ENCODE measurements around the gene PNMA8B.
"Not testable (repeated sequence)": the region's sequence is repeated elsewhere in the genome, so short reads cannot be mapped to it uniquely, and the experiment has no call there.

The PNMA8B gene

DNA sequence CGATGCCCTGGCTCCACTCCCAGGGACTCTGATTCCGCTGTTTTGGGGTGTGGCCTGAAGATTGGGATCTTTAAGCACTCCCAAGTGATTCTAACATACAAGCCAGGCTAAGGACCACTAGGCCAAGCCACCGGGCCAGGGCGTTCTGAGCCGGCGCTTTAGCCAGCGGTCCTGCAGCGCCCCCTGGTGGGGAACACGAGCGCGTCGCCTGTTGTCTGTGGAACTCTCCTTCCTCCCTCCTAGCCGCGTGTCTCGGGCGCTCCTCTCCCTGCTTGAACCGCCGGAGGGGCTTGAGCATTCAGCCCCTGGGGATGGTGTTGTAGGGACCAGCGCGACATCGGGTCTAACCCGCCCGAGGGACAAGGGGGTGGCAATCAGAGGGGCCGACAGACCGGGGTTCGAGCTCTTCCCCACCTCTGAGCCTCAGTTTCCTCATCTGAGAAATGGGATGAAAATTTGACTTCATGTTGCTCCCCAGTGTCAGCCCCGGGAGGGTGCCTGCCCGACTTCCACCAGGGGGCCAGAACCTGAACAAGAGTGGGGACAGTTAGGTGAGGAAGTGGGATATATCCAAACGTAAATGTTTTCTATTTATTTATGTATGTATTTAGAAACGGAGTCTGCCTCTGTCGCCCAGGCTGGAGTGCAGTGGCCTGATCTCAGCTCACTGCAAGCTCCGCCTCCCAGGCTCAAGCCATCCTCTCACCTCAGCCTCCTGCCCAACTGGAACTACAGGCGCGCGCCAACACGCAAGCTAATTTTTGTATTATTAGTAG lies 18.0 kb upstream of the PNMA8B start:
- peak; percentile 58 to 79 for DNase-seq (ENCODE audit: low read depth in 2 of 2)

DNA sequence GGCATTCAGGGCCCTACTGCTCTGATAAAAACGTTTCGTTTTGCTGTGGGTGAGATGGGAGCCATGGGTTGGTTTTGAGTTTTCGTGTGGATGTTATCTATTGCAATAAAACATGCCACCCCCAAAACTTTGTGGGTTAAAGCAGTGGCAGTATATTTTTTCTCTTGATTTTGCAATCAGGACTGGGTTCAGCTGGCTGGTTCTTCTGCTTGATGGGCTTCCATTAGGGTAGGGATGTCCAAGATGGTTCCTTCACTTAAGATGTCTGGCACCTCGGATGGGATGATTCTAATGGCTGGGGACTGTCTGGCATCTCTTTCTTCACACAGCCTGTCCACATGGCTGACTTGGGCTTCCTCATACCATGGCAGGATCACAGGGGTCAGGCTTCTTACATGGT lies 15.6 kb upstream of the PNMA8B start:
- DNase-seq (ENCODE audit: low read depth in 2 of 2): no peak

DNA sequence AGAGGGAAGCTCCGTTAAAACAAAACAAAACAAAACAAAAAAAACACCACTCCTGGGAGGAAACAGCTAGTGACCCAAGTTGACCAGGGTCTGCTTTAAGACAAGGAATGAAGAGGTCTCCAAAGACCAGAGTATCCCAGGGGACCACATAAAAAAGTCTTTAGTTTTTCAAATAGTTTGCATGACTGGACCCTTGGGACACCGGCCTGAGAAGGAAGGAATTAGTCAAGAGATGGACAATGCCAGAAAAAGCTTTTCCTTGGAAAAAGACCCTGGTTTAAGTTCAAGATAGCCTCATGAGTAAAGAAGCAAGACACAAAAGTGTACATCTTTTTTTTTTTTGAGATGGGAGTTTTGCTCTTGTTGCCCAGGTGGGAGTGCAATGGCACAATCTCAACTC lies 12.5 kb upstream of the PNMA8B start:
- DNase-seq (ENCODE audit: low read depth in 2 of 2): no peak

DNA sequence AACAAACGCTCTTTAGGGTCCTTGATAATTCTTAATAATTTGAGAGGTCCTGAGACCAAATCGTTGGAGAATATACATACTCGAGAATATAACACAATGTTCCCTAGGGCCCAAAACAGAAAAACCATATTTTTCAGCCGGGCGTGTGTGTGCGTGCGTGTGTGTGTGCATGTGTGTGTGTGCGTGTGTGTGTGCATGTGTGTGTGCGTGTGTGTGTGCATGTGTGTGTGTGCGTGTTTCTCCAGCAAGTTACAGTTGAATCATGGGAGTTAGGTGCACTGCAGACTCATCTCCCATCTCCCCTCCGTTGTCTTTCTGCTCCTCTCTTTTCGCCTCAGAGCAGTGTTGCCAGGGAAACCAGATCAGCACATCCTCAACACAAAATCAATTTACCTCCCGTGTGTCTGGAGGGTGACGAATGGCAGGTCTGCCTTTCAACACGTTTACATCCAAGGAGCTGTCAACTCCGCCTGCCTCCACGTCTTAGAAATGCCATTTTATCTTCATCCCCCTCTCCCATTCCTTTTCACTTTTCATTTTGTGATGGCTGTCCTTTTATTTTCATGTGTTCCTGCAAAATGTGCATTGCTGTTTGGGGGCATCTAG lies 8.3 kb upstream of the PNMA8B start:
- DNase-seq (ENCODE audit: low read depth in 2 of 2): no peak

DNA sequence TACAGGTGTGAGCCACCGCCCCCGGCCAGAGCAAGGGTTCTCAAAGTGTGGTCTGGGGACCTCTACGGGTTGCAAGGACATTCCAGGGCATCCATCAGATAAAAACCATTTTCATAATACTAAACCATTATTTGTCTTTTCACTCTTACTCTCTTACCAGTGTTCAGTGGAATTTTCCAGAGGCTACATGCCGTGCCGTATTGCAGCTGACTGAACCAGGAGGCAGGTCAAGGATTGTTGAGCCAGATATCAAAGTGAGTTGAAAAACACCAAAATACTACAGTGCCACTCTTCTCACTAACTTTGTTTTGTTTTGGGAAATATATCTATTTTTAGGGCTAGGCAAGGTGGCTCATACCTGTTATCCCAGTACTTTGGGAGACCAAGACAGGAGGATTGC lies 7.2 kb upstream of the PNMA8B start:
- DNase-seq (ENCODE audit: low read depth in 2 of 2): no peak

DNA sequence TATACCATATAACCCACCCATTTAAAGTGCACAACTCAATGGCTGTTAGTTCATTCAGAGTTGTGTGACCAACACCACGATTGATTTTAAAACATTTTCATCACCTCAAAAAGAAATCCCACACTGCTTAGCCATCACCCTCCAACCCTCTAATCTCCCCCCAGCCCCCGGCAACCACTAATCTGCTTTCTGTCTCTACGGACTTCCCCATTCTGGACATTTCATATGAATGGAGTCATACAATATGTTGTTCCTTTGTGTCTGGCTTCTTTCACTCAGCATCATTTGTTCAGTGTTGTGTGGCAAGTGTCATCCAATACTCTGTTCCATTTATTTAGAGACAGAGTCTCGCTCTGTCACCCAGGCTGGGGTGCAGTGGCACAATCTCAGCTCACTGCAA lies 4.0 kb upstream of the PNMA8B start:
- DNase-seq (ENCODE audit: low read depth in 2 of 2): no peak

DNA sequence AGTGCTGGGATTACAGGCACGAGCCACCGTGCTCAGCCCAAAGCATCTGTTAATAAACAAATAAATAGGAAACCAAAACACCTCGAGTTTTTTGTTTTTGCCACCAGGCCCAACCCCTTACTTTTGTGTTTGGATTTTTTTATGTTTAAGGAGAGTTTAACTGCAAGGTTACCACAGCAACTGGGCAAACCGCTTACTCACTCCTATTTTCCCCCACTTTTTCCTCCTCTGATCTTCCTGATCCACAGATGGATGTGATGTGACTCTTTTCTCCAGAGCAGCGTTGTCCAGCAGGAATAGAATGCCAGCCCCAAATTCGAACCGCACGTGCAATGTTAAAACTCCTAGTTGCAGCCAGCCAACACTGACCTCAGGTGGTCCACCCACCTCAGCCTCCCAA lies 2.1 kb upstream of the PNMA8B start:
- no peak for DNase-seq (ENCODE audit: low read depth in 2 of 2)

DNA sequence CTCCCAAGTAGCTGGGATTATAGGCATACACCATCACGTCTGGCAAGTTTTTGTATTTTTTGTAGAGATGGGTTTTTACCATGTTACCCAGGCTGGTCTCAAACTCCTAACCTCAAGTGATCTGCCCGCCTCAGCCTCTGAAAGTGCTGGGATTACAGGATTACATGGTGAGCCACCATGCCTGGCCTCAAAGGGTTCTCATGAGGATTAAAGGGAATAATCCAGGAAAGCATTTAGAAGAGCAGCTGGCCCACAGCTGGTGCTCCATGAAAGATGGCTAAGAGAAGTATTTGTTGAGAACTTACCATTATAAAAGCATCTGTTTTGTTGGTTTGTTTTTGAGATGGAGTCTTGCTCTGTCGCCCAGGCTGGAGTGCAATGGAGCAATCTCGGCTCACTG lies 1.2 kb upstream of the PNMA8B start:
- DNase-seq (ENCODE audit: low read depth in 2 of 2): not testable (repeated sequence)

DNA sequence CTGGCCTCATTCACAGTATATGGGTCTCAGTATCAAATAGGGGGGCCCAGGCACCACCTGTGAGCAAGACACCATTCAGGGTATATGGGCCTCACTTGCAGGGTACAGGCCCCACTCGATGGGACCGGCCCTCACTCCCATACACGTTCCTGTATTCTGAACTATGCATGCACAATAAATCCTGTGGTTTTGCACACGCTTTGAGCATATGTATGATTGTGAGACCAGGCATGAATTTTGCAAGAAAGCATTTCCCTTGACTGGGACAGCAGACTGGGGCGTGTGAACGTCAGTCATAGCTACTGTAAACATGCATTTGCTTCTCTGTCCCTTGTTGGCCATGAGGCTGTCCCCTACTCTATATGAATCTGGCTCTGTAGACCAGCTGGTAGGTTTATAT lies 637 bp upstream of the PNMA8B start:
- DNase-seq (ENCODE audit: low read depth in 2 of 2): no peak

DNA sequence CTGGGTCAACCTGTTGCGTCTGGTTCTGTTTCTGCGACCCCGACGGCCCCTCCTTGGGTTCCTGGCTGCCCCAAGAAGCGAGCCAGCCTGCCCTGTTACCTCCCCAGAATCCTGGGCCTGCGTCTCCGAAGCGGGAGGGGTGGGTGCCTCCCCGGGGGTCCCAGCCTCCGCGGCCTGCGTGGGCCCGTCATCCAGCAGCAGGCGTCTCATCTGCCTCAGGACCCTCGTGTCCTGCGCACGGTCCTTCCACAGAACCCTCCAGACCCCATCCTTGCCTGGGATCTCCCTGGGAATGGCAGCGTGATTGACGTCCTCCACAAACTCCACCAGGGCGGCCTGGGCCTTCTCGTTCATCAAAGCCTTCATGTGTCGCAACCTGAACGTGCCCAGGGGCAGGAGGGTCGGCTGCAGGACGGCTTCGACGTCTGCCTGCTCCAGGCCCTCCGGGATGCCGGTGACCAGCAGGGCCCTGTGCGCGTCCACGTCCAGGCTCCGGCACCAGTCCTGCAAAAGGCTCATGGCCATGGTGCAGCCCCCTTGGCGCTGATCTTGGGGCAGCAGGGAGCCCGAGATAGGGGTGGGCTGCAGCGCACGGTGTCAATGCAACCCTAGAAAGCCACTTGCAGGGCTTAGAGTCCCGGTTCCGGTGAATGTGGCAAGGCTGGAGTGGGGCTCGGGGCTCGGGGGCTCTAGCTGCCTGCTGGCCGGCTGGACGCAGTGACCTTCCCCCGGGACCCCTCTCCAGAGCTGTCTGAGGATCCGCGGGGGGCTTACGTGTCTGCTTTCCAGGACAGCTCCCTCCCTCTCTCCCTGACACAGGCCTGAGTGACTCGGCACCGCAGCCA lies 504 bp downstream of the PNMA8B start:
- DNase-seq (ENCODE audit: low read depth in 2 of 2): no peak

DNA sequence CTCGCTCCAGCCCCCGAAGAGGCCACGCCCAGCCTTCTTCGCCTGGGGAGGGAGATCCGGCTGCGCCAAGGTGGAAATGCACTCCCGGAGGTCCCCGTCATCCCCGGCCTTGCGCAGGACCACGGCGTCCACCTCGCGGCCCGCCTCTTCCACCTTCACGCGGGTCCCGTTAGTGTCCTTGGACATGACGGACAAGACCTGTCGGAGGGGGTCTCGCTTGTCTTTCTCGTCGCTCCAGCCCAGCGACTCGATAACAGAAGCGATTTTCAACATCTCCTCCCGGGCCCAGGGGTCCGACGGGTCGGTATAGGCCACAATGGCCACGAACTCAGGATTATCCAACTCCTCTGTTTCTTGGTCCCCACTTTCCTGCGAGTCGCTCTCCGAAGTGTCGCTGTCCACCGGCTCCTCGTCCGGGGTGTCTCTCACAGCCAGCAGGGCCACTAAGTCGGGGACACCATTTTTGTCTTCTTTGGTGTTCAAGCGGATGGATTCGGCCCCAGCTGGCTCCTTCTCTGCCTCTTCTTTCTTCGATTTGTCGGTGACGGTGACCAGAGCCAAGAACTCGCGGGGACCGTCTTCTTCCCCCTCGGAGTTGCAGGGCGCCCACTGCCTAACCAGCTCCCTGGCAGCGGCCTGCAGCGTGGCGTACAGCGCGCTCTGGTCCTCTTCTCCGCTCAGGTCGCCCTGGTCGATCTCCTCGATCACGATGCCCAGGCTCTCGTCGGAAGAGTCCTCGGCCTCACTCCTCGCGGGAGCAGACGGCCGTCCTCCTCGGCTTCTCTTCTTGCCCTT lies 1.3 kb downstream of the PNMA8B start:
- DNase-seq (ENCODE audit: low read depth in 2 of 2): no peak

DNA sequence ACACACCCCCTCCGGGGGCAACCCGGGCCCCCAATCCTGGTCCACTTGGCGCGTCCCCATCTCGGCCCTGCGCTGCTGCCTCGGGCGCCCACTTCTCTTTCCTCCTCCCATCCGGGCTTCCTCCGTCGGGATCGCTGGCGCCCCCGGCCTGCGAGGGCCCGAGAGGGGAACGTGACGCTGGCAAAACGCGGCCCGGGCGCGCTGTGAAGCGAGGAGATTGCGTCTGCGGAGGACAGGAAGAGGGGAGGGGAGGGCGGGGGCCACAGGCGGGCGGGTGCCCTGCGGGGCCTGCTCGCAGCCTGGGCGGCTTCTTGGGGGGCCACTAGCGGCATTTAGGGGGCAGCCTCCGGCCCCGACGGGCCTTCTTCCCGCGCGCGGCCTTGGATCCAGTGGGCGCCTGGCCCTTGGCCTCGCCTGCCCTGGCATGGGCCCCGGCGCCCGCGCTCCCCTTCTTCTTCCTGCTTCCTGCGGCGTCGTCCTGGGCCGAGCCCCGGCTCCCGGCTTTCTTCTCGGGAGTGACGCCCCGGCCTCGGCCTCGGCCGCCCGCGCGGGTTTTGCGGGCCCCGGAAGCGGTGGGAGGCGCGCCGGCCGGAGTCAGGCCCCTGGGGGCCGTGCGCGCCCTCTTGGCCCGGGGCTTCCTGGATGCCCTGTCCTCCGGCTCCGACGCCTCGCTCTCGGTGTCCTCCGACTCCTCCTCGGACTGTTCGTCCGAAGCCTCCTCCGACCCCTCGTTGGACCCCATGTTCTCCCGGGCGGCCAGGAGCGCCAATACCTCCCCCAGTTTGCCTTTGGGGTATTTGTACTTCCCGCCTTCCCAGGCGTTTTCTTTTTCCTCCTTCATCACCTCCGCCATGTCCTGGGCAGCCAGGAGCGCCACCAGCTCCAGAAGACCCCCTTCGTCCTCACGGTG lies 2.2 kb downstream of the PNMA8B start:
- DNase-seq (ENCODE audit: low read depth in 2 of 2): no peak

DNA sequence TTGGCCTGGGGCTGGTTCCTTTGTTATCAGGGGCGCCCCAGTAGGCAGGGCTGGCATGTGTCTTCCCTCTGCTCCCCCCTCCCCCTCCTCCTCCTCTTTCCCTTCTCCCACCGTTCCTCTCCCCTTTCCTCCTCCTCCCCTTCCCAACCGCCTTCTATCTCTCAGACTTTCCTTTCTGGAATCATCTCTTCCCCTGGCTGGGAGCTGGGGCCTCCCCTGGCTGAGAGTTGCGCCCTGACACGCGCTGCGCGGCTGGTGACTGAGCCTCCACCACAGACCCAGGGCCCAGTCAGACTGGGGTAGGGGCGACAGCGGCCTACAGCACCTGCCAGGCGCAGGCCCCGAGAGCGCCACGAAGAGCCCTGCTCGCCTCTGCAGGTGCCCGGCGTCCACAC lies 2.8 kb downstream of the PNMA8B start:
- no peak for DNase-seq (ENCODE audit: low read depth in 2 of 2)

DNA sequence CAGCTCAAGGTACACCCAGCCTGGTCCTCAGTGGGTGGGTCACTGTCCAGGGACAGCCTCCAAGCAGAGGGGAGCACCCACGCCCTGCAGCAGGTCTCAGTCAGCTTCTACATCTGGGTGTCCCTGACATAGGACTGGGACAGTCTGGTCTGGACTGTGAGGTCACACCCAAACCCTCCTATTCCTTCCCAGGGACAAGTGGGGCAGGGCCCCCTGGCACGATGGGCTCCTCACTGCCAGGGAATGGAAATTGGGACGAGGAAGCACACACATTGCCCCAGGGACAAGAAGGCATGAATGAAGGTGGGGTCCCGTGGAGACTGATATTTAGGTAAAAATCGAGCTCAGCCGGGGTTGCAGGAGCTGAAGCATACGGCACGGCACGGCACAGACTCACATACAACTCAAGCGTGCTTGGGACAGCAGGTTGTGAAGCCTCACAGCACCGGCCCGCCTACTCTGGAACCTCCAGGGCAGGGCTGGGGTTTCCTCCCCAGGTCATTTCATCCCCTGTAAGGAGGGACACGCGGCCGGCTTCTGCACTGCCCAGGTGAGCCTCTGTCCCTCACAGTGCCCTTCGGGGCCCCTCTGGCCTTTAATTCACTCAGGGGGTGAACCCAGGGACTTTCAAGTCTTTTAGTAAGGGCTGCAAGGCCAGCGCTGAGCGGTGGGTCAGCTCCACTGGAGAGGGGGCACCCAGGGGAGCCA lies 3.5 kb downstream of the PNMA8B start:
- no peak for DNase-seq (ENCODE audit: low read depth in 2 of 2)

DNA sequence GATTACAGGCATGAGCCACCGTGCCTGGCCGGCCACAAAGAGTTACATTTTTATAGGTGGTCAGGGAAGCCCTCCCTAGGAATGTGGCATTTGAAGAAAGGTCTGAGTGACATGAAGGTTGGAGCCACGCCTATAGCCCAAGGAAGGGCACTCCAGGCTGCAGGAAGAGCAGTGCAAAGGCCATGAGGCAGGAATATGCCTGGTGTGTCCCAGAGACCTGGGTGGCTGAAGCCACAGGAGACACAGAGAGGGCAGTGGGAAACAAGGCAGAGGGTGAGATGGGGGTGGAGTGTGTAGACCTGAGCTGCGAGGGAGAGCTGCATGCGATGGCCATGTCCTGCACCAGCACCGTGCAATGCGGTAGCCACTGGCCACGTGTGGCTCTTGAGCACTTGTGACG lies 4.9 kb downstream of the PNMA8B start:
- DNase-seq (ENCODE audit: low read depth in 2 of 2): no peak

DNA sequence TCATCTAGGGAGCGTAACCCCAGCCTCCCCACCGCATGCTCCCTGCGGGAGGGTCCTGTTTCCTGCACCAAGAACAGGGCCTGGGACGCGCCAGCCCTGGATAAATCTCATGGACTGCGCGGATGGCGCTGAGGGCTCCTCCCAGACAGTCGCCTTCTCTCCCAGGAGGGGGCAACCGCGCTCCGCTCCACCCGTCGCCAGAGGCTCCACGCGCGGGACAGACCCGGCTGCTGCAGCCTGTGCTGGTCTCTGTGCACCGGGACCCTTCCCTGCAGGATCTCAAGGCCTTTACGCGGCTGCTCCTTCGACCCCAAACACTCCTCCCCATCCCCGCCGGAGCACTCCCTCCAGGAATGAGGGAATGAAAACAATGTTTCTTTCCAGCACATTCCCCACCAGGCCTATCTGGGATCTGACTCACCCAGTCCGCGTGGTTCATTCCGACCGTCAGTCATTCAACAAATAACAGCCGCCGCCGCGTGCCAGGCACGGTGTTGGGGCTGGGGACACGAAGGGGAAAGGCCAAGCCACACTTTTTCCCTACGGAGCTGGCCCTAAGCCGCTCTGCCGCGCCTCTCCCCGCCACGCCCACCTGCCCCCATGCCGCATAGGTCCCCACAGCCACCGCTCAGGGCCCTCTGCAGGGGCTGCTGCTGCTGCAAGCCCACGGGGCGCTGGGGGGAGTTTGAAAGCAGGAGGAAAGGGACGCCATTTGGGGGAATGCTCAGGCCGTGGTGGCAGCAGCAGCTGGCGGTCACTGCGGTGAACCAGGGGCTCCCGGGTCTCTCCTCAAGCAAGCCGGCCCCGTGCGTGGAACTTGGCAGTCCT lies 6.0 kb downstream of the PNMA8B start:
- DNase-seq (ENCODE audit: low read depth in 2 of 2): no peak

DNA sequence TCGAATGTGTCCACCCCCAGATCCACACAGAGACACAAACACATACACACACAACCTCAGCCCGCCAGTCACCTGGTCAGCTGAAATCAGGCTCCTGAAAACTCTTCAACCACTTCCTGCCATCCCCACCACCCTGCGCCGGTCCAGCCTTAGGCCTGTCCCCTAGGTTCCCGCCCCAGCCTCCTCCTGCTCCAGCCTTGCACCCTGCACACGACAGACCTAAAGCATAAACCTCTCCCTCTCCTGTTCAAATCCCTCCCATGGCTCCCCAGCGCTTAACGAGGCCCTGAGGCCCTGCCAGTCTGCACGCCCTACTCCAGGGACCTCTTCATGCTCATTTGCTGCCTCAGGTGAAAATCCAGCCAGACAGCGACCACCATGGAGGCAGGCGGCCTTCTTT lies 7.1 kb downstream of the PNMA8B start:
- DNase-seq (ENCODE audit: low read depth in 2 of 2): no peak

DNA sequence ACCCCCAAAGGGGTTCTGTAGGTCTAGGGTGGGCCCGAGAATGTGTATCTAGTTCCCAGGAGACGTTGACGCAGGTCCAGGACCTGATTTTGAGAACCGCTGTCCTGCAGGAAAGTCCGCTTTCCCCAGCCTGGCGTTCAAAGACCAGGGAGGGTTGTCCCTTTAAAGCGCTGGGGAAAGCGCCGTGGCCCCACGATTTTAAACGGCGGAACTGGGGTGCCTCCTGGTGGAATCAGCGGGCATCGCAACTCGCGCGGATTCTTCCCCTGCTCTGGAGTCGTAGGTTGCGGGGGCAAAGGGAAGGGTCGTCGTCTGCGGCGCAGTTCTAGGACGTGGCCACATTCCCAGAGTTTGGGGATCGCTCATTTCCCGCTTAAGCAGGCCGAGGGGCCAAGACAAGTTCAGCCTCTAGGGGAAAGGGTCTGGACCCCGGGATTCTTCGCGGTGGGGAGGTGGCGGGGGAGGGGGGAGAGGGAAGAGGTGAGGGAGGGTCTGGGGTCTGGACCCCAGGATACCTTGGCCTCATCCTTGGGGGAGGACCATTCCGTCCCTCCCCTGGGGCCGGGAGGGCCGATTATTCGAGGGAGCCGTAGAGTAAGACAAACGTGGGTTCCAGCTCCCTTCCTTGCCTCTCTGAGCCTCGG lies 7.7 kb downstream of the PNMA8B start:
- peak; percentile 29 to 70 for DNase-seq (ENCODE audit: low read depth in 2 of 2)

All from stimulated activated CD4-positive, alpha-beta T cell treated with anti-CD3 and anti-CD28 coated beads, Interleukin-1b, Interleukin-23, amount 100 ng/mL, for 1 hour (primary cell).